Thoracic aorta (tissue), 2 donors: ENCODE data around the gene KRTAP4-6. TPM values are rescaled to one million over a fixed set of nuclear protein-coding genes. Genes with fewer than 3 reads are reported as not detected.
"Not testable (repeated sequence)": the region's sequence is repeated elsewhere in the genome, so short reads cannot be mapped to it uniquely, and the experiment has no call there.

Experiments
- ATAC-seq: fragments of 150-250 bp; one replicate; pipeline ENCODE4 v1.8.0; 2017; ENCODE audit warnings: low read depth; ENCODE audit not compliant: insufficient number of reproducible peaks, low FRiP score
- DNase-seq: peaks from one replicate; pipeline ENCODE4 v3.0.0-alpha.2; 2020; ENCODE audit warnings: low spot score
- H3K27ac ChIP-seq, 2 donors: fragments of 200-600 bp; sonication (generic); 1 replicate in 1 of 2; 2 replicates in 1 of 2; pipeline ENCODE4 v1.5.1; 2016; ENCODE audit warnings: mild to moderate bottlenecking in 2 of 2, moderate library complexity in 2 of 2
- H3K27me3 ChIP-seq: fragments of 200-600 bp; sonication (generic); replicated peaks from 2 replicates; pipeline ENCODE4 v1.6.0; 2016; ENCODE audit warnings: mild to moderate bottlenecking; ENCODE audit not compliant: insufficient read depth
- H3K36me3 ChIP-seq: fragments of 200-600 bp; sonication (generic); one replicate; pipeline ENCODE4 v1.5.1; 2016
- H3K4me1 ChIP-seq, 2 donors: fragments of 200-600 bp; sonication (generic); 1 replicate in 1 of 2; 2 replicates in 1 of 2; pipeline versions ENCODE4 v1.5.1 to v1.6.0; 2016; ENCODE audit warnings: low read depth in 2 of 2, mild to moderate bottlenecking in 1 of 2; ENCODE audit not compliant: control insufficient read depth in 1 of 2
- H3K4me3 ChIP-seq: fragments of 200-600 bp; sonication (generic); 2 replicates; pipeline ENCODE4 v1.5.1; 2016; ENCODE audit warnings: mild to moderate bottlenecking
- H3K9me3 ChIP-seq: fragments of 200-600 bp; sonication (generic); 2 replicates; pipeline ENCODE4 v1.5.1; 2016
- total RNA-seq, 2 donors: library from RNA; depleted of rRNA; stranded (reverse); fragments of >200 nt; gene quantifications; one replicate each; pipeline versions ENCODE4 v1.1.0 to v1.2.3, GENCODE V29; 2016
- TF ChIP-seq, protein P1 (sequence below): fragments of 200-600 bp; sonication (generic); IDR thresholded peaks from one replicate; pipeline ENCODE4 v1.5.1; 2019; ENCODE audit warnings: antibody characterized with exemption

The KRTAP4-6 gene
- total RNA-seq, 2 donors from 2014 or later, result not detected

DNA sequence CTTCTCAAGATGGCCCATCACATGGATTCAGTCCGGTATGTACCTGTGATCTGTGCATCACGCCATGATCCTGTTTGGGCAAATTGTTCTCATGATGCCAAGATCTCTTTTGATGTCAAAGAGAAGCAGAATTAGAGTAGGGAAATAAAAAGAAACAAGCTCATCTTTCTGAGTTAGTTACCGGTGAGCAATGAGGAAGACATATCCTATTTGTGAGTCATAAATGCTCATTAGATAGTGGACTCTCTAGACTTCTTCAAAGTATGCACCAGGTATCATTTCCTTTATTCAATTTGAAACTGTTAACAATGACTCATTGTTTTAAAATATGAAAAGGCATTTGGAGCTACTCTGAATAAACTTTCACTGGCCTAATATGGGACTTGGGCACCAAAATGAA is 8.4 kb downstream of the KRTAP4-6 start:
- Histone ChIP-seq H3K4me3 (no peak overlapping the region), H3K36me3 (no peaks in the 10 kb centered on the region), H3K9me3 (no peaks in the 10 kb centered on the region), H3K4me1 (no peaks in the 10 kb centered on the region), H3K27ac (no peak overlapping the region), H3K27me3 (no peaks in the 10 kb centered on the region)
- no peak for DNase-seq
- ATAC-seq, result no peak
- TF ChIP-seq, protein P1, sequence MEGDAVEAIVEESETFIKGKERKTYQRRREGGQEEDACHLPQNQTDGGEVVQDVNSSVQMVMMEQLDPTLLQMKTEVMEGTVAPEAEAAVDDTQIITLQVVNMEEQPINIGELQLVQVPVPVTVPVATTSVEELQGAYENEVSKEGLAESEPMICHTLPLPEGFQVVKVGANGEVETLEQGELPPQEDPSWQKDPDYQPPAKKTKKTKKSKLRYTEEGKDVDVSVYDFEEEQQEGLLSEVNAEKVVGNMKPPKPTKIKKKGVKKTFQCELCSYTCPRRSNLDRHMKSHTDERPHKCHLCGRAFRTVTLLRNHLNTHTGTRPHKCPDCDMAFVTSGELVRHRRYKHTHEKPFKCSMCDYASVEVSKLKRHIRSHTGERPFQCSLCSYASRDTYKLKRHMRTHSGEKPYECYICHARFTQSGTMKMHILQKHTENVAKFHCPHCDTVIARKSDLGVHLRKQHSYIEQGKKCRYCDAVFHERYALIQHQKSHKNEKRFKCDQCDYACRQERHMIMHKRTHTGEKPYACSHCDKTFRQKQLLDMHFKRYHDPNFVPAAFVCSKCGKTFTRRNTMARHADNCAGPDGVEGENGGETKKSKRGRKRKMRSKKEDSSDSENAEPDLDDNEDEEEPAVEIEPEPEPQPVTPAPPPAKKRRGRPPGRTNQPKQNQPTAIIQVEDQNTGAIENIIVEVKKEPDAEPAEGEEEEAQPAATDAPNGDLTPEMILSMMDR, result no peak

GRCh38 chr17:41127371-41127770 is 13.0 kb downstream of the KRTAP4-6 start:
- Histone ChIP-seq H3K27ac (no peak overlapping the region), H3K4me1 (no peaks in the 10 kb centered on the region), H3K36me3 (no peaks in the 10 kb centered on the region), H3K27me3 (no peaks in the 10 kb centered on the region), H3K9me3 (no peaks in the 10 kb centered on the region), H3K4me3 (no peak overlapping the region)
- TF ChIP-seq, protein P1, result no peak
- DNase-seq, result no peak
- no peak for ATAC-seq

- H3K27ac ChIP-seq, result no peak overlapping the region
- H3K27me3 ChIP-seq, result no peaks in the 10 kb centered on the region
- DNase-seq (no peak), ATAC-seq (no peak)
- no peak overlapping the region for H3K4me3 ChIP-seq
- no peaks in the 10 kb centered on the region for H3K36me3 ChIP-seq
- no peaks in the 10 kb centered on the region for H3K4me1 ChIP-seq
- TF ChIP-seq, protein P1, result no peak
- H3K9me3 ChIP-seq, result no peaks in the 10 kb centered on the region
These were observed 13.9 kb downstream of the KRTAP4-6 start for GRCh38 chr17:41126412-41126811.

DNA sequence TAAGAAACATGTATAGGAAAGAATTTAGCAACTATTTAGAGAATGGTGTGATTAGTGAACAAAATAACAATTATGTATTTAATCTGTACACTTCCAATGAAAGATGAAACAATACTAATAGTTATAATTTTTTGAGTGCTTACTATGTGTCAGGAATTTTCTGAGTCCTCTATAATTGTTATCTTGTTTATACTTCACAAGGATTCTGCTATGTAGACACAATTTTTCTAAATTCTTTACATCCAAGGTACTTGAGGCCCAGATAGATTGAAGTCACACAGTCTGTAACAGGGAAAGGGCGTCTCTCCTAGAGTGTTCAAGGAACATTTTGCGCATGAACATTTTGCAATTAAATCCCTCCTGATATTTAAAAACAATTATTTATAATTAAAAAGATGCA is 15.3 kb downstream of the KRTAP4-6 start:
- Histone ChIP-seq H3K4me3 (no peak overlapping the region), H3K36me3 (no peaks in the 10 kb centered on the region), H3K27ac (no peak overlapping the region), H3K9me3 (no peaks in the 10 kb centered on the region), H3K27me3 (no peaks in the 10 kb centered on the region), H3K4me1 (no peaks in the 10 kb centered on the region)
- ATAC-seq (no peak), DNase-seq (no peak)
- TF ChIP-seq, protein P1, result no peak

GRCh38 chr17:41123991-41124371 is 16.4 kb downstream of the KRTAP4-6 start, which contains the start of gene KRTAP4-12:
Gene KRTAP4-12, minus strand, starts transcription at chr17:41124182. Its CDS starts 60 bp downstream, at chr17:41124122.
- not testable (repeated sequence) for H3K27me3 ChIP-seq, DNase-seq, ATAC-seq, H3K27ac ChIP-seq, H3K4me3 ChIP-seq, H3K9me3 ChIP-seq, H3K4me1 ChIP-seq, H3K36me3 ChIP-seq

- ATAC-seq, H3K4me3 ChIP-seq, H3K9me3 ChIP-seq, H3K27me3 ChIP-seq, H3K36me3 ChIP-seq, DNase-seq, H3K4me1 ChIP-seq, H3K27ac ChIP-seq: not testable (repeated sequence)
These were observed 16.9 kb downstream of the KRTAP4-6 start for GRCh38 chr17:41123292-41123990.
